CD4-positive, alpha-beta T cell treated with Interleukin-17A for 4 hours (primary cell): ENCODE data around the gene ACOXL.

ENCODE experiments used
- DNase-seq: peaks from one replicate; pipeline ENCODE4 v3.0.0-alpha.2; 2020; ENCODE audit warnings: mixed read lengths

The ACOXL gene

DNA sequence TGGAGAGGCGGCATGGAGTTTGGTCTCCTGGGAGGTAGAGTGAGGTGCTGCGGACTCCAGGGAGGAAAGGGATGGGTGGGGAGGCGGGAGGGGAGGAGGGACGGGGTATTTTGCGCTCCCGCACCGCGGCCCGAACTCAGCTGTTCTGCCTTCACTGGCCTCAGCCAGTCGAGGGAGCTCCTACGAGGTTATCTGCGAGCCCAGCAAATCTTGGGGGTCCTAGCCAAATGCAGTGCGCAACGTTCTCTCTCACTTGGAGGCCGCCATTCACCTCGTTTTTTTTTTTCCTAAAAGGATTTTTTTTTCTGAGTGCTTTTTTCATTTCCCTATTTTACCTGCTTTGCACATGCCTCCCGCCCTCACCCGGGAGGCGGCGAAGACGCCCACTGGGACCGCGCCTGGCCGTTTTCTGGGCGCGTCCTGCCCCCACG is 387.5 kb downstream of the ACOXL start:
- no peak for DNase-seq

GRCh38 chr2:111120253-111121027 is 388.1 kb downstream of the ACOXL start, which contains the start of gene BCL2L11:
TSS of gene BCL2L11 (plus strand) at chr2:111120914. CDS start at chr2:111123746, 2,832 bp downstream.
- DNase-seq = peak; percentile 91

- peak; percentile 63 for DNase-seq
These were observed 388.9 kb downstream of the ACOXL start for GRCh38 chr2:111121028-111121827.

GRCh38 chr2:111121828-111122630 is 389.7 kb downstream of the ACOXL start:
- DNase-seq = peak; percentile 83

GRCh38 chr2:111122631-111123421 is 390.5 kb downstream of the ACOXL start:
- DNase-seq = peak; percentile 42

DNA sequence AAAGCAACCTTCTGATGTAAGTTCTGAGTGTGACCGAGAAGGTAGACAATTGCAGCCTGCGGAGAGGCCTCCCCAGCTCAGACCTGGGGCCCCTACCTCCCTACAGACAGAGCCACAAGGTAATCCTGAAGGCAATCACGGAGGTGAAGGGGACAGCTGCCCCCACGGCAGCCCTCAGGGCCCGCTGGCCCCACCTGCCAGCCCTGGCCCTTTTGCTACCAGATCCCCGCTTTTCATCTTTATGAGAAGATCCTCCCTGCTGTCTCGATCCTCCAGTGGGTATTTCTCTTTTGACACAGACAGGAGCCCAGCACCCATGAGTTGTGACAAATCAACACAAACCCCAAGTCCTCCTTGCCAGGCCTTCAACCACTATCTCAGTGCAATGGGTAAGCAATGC is 391.4 kb downstream of the ACOXL start:
- DNase-seq = no peak

DNA sequence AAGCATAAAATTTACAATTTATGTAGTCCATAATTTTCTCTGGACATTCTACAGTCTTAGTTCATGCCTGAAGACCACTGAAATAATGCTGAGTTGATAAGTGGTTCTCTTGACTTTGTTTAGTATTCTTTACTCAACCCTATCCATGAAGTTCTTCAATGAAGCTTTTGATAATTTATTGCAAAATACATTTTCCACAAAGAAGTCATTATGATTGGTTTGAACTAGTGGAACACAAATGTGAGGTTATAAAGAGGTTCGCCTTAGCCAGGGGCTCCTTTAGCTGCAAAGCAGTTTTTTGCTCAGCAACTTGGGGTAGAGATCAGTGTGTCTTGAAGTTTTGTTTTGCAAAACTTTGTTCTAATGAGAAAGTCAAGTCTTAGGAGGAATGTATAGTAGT is 394.2 kb downstream of the ACOXL start:
- DNase-seq = no peak

GRCh38 chr2:111127351-111127750 is 395.0 kb downstream of the ACOXL start:
- no peak for DNase-seq

DNA sequence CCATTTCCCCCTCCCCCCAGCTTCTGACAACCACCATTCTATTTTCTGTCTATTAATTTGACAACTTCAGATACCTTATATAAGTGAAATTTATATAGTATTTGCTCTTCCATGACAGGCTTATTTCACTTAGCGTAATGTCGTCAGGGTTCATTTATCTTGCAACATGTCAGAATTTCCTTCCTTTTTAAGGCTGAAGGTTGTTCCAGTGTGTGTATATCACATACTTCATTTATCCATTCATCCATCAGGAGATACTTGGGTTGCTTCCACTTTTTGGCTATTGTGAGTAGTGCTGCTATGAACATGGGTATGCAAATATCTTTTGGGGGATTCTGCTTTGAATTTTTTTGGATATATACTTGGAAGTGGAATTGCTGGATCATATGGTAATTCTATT is 395.7 kb downstream of the ACOXL start:
- no peak for DNase-seq

- DNase-seq = no peak
These were observed 401.2 kb downstream of the ACOXL start for GRCh38 chr2:111133603-111134002.

DNA sequence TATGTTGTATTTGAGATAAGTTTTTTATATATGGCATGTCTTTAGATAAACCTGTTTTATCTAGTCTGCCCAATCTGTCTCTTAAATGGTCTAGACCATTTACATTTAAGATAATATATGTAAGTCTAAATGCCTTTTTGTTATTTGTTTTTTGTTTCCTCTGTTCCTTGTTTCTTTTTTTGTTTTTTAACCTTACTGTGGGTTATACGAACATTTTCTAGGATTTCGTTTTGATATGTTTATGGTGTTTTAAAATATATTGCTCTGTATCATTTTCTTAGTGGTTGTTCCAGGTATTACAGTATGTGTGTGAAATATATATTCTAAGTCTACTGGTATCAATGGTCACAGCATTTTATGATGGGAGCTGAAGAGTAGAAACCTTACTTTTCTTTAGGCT is 401.7 kb downstream of the ACOXL start:
- DNase-seq = no peak

DNA sequence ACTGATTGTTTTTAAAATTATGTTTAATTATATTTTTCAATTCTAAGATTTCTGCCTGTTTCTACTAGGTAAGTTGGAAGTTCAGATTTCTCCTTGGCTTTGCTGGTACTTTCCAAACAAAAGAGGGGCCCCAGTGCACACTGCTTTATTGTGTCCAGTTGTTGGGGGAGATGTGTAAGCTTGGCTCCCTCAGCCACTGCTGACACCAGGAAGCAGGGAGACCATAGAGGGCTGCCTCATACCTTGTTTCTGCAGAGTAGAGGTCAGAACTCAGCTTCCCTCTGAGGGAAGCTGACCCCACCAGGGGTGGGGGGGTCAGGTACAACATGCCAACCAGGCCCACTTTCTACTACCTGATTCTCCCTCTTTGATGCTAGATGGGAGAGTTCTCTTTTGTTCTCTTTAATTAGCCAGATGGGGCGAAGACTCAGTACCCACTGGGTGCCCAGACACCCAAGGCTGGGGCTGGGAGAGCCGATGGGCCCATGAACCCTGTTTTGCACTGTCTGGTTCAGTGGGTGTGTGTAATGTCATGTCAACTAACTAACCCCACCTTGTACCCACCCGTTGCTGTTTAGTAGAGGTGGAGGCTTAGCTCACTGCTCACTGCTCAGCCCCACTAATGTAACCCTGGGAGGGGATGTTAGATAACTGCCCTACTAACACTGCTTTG is 403.0 kb downstream of the ACOXL start:
- DNase-seq = no peak

DNA sequence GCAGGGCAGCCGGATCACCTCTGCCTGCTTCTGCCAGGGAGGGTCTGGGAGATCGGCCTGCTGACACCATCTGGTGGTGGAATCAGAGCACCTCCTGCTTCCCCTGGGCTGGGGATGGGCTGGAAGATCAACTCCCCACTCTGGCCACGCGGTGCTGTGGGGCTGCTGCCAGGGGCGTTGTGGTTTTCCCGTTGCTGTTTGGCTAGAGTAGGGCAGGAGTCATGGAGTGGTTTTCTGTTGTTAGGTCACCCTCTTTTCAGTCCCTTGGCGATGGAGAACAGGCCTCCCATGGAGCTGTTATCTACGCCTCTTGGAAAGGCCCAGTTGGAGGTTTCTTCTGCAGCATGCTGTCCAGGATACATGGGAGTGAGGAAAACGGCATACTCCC is 403.5 kb downstream of the ACOXL start:
- peak; percentile 29 for DNase-seq

DNA sequence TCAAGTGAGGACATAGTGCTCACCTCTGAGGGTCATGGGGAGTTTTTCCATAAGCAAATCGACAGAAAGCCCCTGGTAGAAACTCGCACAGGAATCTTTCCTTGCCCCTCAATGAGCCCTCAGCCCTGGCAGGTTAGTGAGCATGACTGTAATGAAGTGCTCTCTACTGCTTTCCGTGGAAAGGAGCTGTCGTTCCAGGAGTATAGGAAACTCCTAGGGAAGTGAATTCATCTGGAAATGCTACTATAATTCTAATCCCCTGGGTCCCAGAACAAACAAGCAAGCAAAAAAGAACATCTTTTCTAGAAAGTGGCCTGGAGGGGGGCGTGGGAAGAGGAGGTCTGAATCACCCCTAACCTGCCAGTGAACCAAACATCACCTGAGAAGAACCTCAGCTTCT is 406.5 kb downstream of the ACOXL start:
- no peak for DNase-seq

DNA sequence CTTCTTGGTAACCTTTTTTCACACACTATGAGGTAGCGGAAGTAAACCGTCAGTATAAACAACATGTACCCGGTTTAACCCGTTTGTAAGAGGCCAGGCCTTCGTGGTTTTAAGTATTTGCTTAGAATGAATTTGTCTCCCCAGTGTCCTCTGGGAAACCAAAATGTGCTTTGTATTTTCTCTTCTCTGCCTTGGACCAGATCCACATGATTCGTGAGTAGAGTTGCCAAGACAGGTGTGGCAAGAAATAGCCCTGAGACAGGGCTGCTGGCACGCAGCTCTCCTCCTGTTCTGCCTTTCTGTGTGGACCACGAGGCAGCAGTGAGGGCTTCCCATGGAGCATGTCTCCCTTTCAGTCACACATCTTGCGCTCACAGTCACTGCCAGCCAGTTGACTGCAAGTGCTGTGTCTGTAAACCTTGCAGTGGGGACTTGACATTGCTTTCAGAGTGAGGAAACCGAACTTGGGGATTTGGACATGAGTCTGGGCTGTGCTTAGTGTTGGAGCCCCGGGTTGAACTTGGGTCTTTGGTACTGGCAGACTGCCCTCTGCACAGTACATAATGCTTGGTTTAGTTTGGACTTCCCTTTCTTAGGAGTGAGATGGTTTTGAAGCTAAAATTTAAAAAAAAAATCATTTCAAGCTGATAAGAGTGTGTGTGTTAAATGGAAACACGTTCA is 407.4 kb downstream of the ACOXL start:
- no peak for DNase-seq

GRCh38 chr2:111140815-111141214 is 408.4 kb downstream of the ACOXL start:
- no peak for DNase-seq

DNA sequence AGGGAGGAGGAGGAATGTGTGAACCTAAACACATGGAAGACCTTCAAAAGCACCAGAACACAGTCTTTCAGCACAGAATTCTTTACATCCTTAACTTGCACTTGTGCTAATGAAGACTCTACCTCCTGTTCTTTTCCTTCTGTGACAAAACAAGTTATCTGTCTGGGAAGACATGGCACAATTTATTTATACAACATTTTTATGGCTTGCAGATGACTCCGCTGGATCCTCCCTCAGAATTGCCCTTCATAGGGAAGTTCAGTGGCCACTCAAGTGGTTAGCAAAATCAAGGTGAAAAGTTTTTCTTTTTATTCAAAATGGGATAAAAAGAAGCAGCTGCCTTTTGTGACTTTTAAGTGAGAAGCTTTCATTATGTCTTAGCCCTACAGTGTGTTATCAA is 409.7 kb downstream of the ACOXL start:
- no peak for DNase-seq

- no peak for DNase-seq
These were observed 410.9 kb downstream of the ACOXL start for GRCh38 chr2:111143107-111143842.

- no peak for DNase-seq
These were observed 411.4 kb downstream of the ACOXL start for GRCh38 chr2:111143843-111144198.

- DNase-seq = no peak
These were observed 412.9 kb downstream of the ACOXL start for GRCh38 chr2:111145103-111145760.
